ENCODE data around the gene ATE1. TPM values are rescaled to one million over a fixed set of nuclear protein-coding genes. Genes with fewer than 3 reads are reported as not detected.

The ATE1 gene
- total and polyA plus RNA-seq, 9 donors: 8.9 to 36.6 (median 31.2) TPM

DNA sequence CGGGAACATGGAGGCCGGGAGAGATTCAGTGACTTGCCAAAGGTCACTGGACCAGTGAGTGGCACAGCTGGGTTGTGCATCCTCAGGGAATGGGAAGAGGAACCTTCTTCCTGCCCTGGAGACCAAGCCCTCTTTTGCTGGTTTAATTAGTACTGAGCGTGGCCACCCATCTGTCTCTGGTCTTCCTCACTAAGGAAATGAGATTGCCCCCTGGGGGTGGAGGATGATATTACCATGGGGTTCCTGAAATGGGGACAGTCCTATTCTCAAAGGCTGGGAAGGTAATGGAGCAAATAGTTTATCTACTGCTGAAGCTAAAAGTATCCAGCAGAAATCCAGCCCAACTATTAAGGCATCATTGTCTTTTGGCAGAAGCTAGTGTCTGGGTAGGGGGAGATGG, 231.0 kb downstream of the ATE1 start:
- DNase-seq: no peak
- intact Hi-C loops (cut with DNase I): no loop called here
- TF ChIP-seq, protein P1, sequence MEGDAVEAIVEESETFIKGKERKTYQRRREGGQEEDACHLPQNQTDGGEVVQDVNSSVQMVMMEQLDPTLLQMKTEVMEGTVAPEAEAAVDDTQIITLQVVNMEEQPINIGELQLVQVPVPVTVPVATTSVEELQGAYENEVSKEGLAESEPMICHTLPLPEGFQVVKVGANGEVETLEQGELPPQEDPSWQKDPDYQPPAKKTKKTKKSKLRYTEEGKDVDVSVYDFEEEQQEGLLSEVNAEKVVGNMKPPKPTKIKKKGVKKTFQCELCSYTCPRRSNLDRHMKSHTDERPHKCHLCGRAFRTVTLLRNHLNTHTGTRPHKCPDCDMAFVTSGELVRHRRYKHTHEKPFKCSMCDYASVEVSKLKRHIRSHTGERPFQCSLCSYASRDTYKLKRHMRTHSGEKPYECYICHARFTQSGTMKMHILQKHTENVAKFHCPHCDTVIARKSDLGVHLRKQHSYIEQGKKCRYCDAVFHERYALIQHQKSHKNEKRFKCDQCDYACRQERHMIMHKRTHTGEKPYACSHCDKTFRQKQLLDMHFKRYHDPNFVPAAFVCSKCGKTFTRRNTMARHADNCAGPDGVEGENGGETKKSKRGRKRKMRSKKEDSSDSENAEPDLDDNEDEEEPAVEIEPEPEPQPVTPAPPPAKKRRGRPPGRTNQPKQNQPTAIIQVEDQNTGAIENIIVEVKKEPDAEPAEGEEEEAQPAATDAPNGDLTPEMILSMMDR (IDR thresholded peaks at IDR 0.05): no peak
- TF ChIP-seq POLR2A (IDR thresholded peaks at IDR 0.05): no peak
- no peak for TF ChIP-seq EP300 (IDR thresholded peaks at IDR 0.05)
- no peaks in the 10 kb centered on the region for H3K9me3 ChIP-seq
- H3K4me1 ChIP-seq (ENCODE audit: insufficient read depth): no peaks in the 10 kb centered on the region
- WGBS, 3 donors: 80 to 86% (median 84%) methylated on average over 3 of the region's 3 CpGs
- H3K36me3 ChIP-seq: no peaks in the 10 kb centered on the region
- no peak overlapping the region for H3K27ac ChIP-seq
- no peak overlapping the region for H3K4me3 ChIP-seq
- H3K27me3 ChIP-seq: no peaks in the 10 kb centered on the region

DNA sequence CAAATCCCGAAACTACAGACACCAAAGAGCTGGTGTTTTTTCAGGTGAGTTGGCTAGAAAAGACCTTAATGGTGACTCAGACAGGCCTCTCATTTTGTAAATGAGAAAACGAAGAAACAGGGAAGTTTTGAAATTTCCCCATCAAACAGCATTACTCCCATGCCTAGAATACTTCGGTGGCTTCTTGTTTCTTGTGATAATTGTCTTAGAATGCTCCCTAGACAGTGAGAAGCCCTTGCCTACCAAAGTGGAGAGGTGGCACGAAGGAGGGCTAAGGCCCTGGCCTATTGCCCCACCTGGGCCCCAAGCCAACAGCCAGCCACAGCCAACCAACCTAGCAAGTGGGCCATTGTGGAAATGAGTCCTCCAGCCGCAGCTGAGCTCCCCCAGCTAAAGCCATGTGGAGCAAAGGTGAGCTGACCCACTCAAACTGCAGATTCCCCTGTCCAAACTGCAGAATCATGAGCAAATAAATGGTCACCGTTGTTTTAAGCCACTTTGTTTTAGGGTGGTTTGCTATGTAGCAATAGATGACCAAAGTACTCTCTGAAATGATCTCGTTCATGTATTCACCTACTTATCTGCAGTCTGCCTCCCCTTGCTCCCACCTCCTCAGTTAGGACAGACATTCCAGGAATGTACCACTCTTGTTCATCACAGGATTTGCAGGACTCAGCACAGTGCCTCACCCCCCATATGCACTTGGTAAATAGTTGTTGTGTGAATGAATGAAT, 231.9 kb downstream of the ATE1 start:
- intact Hi-C loops (cut with DNase I): no loop called here
- Histone ChIP-seq H3K4me1 (ENCODE audit: insufficient read depth) (no peaks in the 10 kb centered on the region), H3K36me3 (no peaks in the 10 kb centered on the region), H3K27ac (no peak overlapping the region), H3K27me3 (no peaks in the 10 kb centered on the region), H3K4me3 (no peak overlapping the region), H3K9me3 (no peaks in the 10 kb centered on the region)
- 79 to 83% (median 82%) methylated on average over 7 of the region's 7 CpGs for WGBS, 3 donors
- TF ChIP-seq EP300 (IDR thresholded peaks at IDR 0.05) (no peak), POLR2A (IDR thresholded peaks at IDR 0.05) (no peak)
- TF ChIP-seq, protein P1 (IDR thresholded peaks at IDR 0.05): no peak
- DNase-seq: no peak

DNA sequence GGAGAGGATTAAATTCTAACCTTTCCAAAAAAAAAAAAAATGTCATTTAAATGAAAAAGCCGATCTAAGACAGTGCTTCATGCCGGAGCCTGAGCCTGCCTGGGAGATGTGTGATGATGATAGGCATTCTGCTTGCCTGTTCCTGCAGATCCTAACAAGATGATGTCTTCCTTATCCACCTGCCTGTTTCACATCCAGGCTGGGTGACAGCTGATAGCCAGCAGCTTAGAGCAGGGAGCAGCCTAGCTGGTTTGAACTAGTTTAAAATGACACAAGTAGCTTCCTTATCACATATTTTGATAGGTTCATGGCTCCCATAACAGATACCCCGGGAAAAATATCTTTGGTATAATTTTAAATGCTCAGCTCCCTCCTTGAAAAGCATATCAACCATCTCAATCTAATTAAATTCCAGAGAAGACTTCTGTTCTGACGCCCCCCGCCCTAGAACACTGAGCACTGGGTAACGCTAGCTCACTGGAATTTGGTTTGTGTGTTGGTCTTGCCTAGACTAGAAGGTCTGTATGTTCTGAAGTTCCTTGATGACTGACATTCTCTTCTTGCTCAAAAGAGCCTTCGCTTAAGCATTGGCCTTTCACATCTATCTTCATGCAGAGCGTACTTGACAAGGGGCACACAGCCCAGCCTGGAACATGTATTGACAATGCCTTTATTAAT, 232.7 kb downstream of the ATE1 start:
- no peak overlapping the region for H3K4me3 ChIP-seq
- H3K9me3 ChIP-seq: no peaks in the 10 kb centered on the region
- intact Hi-C loops (cut with DNase I): no loop called here
- H3K27ac ChIP-seq: no peak overlapping the region
- DNase-seq: no peak
- TF ChIP-seq, protein P1 (IDR thresholded peaks at IDR 0.05): no peak
- no peak for TF ChIP-seq POLR2A (IDR thresholded peaks at IDR 0.05)
- no peak for TF ChIP-seq EP300 (IDR thresholded peaks at IDR 0.05)
- no peaks in the 10 kb centered on the region for H3K4me1 ChIP-seq (ENCODE audit: insufficient read depth)
- no peaks in the 10 kb centered on the region for H3K36me3 ChIP-seq
- 66 to 72% (median 68%) methylated on average over 8 of the region's 8 CpGs for WGBS, 3 donors
- no peaks in the 10 kb centered on the region for H3K27me3 ChIP-seq

DNA sequence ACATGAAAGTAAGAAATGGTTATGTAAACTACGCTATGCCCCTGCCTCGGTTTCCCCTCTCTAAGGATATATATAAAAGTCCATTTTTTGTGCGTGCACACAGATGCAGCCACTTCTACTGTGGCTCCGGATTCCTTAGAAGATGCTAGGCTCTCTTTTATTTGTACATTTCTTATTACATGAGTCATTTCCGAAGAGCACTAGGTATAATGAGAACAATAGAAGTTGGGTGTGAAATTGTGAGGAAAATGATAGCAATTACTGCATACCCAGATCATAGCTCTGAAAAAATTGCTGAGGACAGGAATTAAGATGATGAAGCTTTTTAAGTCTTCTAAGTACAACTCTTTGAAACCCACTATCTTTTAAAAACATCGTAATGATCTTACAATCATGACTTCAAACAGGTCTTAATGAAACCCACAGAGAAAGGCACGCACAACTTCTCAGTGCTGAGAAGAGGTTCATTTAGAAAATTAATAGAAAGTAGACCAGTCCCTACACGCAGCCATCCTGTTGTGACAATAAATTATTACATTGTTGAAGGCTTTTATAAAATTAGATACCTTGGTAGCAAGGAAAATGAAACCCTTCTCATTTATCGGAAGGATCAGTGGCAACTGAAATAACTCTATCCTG, 233.4 kb downstream of the ATE1 start:
- no peaks in the 10 kb centered on the region for H3K27me3 ChIP-seq
- H3K4me1 ChIP-seq (ENCODE audit: insufficient read depth): no peaks in the 10 kb centered on the region
- WGBS, 3 donors: 73 to 77% (median 74%) methylated on average over 9 of the region's 9 CpGs
- no peaks in the 10 kb centered on the region for H3K9me3 ChIP-seq
- no peak overlapping the region for H3K27ac ChIP-seq
- no peaks in the 10 kb centered on the region for H3K36me3 ChIP-seq
- H3K4me3 ChIP-seq: no peak overlapping the region
- no peak for DNase-seq
- intact Hi-C loops (cut with DNase I): no loop called here
- TF ChIP-seq EP300 (IDR thresholded peaks at IDR 0.05) (no peak), POLR2A (IDR thresholded peaks at IDR 0.05) (no peak)
